OCI-LY3 (cell line): Measurements from ENCODE around the gene SETD9.

Experiments used
- H2AFZ ChIP-seq: fragments of 200-600, 300-600 bp; shearing (Covaris generic); 2 replicates; pipeline ENCODE4 v1.6.0; 2014; ENCODE audit warnings: antibody characterized with exemption, low read depth, low read length
- H3K27ac ChIP-seq: fragments of 200-600, 300-600 bp; sonication (generic); 2 replicates; pipeline ENCODE4 v1.5.1; 2014; ENCODE audit warnings: mild to moderate bottlenecking, low read length, moderate library complexity, mixed read lengths
- H3K27me3 ChIP-seq: fragments of 200-600, 300-600 bp; sonication (generic); 2 replicates; pipeline ENCODE4 v1.6.1; 2014; ENCODE audit warnings: low read depth, low read length, mixed read lengths
- H3K36me3 ChIP-seq: fragments of 200-600, 300-600 bp; sonication (generic); replicated peaks from 2 replicates; pipeline ENCODE3; 2014; ENCODE audit warnings: low read depth, low read length, mixed read lengths
- H3K4me1 ChIP-seq: fragments of 300-600, 200-600 bp; sonication (generic); 2 replicates; pipeline ENCODE4 v1.6.1; 2014; ENCODE audit warnings: low read length, mixed read lengths
- H3K4me2 ChIP-seq: fragments of 200-600, 300-600 bp; sonication (generic); 2 replicates; pipeline ENCODE4 v1.6.1; 2014; ENCODE audit warnings: low read length, mixed read lengths
- H3K4me3 ChIP-seq: fragments of 300-600, 200-600 bp; sonication (generic); 2 replicates; pipeline ENCODE4 v1.5.1; 2014; ENCODE audit warnings: antibody characterized with exemption, mild to moderate bottlenecking, low read length, moderate library complexity
- H3K79me2 ChIP-seq: fragments of 300-600, 200-600 bp; shearing (Covaris generic); 2 replicates; pipeline ENCODE4 v1.6.1; 2014; ENCODE audit warnings: mild to moderate bottlenecking, low read length, mixed read lengths
- H3K9ac ChIP-seq: fragments of 300-600, 200-600 bp; shearing (Covaris generic); 2 replicates; pipeline ENCODE4 v1.6.0; 2014; ENCODE audit warnings: mild to moderate bottlenecking, low read length, moderate library complexity
- H3K9me3 ChIP-seq: fragments of 200-600, 300-600 bp; shearing (Covaris generic); 2 replicates; pipeline ENCODE4 v1.6.1; 2014; ENCODE audit warnings: low read length, mixed read lengths; ENCODE audit not compliant: insufficient read depth
- H4K20me1 ChIP-seq: fragments of 200-600, 300-600 bp; sonication (generic); 2 replicates; pipeline ENCODE4 v1.6.1; 2016; ENCODE audit warnings: low read length, mixed read lengths; ENCODE audit not compliant: insufficient read depth
- EZH2phosphoT487 ChIP-seq: fragments of 200-600 bp; shearing (Covaris generic); IDR thresholded peaks from 2 replicates; pipeline ENCODE4 v1.6.1; 2018; ENCODE audit warnings: antibody characterized with exemption, mixed run types, low read depth
- TF ChIP-seq, protein P1 (sequence below): fragments of 200-600, 300-600 bp; sonication (generic); IDR thresholded peaks from 2 replicates; pipeline ENCODE4 v1.5.1; 2014; ENCODE audit warnings: antibody characterized with exemption, low read length, low read depth

The SETD9 gene, protein sequence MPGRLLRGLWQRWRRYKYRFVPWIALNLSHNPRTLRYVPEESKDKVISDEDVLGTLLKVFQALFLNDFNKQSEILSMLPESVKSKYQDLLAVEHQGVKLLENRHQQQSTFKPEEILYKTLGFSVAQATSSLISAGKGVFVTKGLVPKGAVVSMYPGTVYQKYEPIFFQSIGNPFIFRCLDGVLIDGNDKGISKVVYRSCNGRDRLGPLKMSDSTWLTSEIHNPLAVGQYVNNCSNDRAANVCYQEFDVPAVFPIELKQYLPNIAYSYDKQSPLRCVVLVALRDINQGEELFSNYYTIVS

DNA sequence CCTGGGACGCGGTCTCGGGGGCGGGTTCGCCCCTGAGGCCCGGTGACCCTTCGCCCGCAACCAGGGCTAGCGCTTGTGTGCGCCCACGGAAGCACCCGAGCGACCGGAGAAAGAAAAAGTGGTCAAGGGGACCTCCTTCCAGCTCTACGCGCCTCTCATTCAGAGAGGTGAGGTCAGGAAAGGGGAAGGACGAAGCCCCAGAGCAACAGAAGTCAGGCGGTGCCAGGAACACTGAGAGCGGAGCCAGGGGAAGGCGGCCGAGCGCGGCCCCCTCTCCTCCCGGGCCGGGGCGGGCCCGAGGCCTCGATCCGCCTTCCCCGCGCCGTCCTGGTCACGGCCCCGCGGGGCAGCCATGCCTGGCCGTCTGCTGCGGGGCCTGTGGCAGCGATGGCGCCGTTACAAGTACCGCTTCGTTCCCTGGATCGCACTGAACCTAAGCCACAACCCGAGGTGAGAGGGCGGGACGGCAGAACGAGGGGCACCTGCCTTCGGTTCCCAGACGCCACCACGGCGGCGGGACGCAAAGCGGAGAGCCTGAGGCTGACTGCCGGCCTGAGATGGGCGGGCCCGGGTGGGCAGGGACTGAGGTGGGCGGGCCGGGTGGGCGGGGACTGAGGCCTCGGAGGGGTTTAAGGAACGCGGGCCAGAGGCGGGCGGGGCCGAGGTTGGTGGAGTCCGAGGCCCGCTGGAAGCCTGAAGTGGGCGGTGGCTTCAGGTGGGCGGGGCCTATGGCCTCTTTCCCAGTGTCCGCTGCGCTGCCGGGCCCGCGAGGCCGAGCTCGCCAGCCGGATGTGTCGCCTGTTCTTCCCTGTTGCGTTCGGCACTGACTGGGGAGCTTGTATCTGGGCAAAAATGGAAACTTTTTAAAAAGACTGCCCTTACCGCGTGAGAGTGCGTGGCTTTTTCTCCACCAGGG, at the start of gene SETD9:
TSS of gene SETD9 (plus strand) at position 303 of the 916 bp plus-strand sequence. CDS start at position 353, 50 bp downstream.
- Histone ChIP-seq H3K4me3 (peak within 1 kb of the TSS; percentile 88), H3K9me3 (no peaks in the 10 kb centered on the region), H3K4me2 (peak within 1 kb of the TSS; percentile 93), H3K9ac (peak within 1 kb of the TSS; percentile 84), H3K79me2 (no peaks in the 10 kb centered on the region), H2AFZ (peak within 1 kb of the TSS; percentile 91), H3K27me3 (no peaks in the 10 kb centered on the region), H3K27ac (peak within 1 kb of the TSS; percentile 61), H3K4me1 (peaks cover 13% of the 10 kb centered on the region), H3K36me3 (no peaks in the 10 kb centered on the region), H4K20me1 (no peaks in the 10 kb centered on the region)
- TF ChIP-seq, protein P1, sequence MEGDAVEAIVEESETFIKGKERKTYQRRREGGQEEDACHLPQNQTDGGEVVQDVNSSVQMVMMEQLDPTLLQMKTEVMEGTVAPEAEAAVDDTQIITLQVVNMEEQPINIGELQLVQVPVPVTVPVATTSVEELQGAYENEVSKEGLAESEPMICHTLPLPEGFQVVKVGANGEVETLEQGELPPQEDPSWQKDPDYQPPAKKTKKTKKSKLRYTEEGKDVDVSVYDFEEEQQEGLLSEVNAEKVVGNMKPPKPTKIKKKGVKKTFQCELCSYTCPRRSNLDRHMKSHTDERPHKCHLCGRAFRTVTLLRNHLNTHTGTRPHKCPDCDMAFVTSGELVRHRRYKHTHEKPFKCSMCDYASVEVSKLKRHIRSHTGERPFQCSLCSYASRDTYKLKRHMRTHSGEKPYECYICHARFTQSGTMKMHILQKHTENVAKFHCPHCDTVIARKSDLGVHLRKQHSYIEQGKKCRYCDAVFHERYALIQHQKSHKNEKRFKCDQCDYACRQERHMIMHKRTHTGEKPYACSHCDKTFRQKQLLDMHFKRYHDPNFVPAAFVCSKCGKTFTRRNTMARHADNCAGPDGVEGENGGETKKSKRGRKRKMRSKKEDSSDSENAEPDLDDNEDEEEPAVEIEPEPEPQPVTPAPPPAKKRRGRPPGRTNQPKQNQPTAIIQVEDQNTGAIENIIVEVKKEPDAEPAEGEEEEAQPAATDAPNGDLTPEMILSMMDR: no peak
- no peak for TF ChIP-seq EZH2phosphoT487

DNA sequence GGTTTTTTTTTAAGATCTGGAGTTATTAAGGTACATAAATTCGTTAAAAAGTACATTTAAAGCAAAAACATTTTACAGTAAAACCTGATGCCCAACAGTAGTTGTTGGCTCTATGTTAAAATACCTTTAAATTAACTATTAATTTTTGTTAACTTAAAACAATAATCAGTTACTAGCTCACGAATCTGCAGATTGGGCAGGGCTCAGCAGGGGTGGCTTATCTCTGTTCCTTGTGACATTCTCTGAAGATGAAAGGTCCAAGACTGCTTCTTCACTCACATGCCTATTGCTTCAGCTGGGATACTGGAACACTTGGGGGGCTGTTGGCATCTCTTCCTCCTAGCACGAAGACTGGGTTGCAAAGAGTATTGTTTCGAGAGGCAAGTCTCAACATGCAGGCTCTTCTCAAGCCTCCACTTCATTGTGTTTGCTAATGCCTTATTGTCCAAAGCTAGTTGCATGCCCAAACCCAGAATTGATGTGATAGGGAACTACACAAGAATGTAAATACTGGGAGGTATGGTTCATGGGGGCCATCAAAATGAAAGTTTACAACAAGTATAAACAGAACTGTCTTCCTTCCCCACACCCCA, 47.4 kb upstream of the SETD9 start:
- Histone ChIP-seq H3K4me3 (no peak overlapping the region), H3K4me1 (no peaks in the 10 kb centered on the region), H3K9ac (no peak overlapping the region), H3K27me3 (no peaks in the 10 kb centered on the region), H3K27ac (no peak overlapping the region), H2AFZ (no peak overlapping the region), H3K79me2 (peaks cover 24% of the 10 kb centered on the region), H4K20me1 (peaks cover 20% of the 10 kb centered on the region), H3K36me3 (peaks cover 61% of the 10 kb centered on the region), H3K4me2 (no peak overlapping the region), H3K9me3 (no peaks in the 10 kb centered on the region)
- no peak for TF ChIP-seq EZH2phosphoT487
- TF ChIP-seq, protein P1: no peak

DNA sequence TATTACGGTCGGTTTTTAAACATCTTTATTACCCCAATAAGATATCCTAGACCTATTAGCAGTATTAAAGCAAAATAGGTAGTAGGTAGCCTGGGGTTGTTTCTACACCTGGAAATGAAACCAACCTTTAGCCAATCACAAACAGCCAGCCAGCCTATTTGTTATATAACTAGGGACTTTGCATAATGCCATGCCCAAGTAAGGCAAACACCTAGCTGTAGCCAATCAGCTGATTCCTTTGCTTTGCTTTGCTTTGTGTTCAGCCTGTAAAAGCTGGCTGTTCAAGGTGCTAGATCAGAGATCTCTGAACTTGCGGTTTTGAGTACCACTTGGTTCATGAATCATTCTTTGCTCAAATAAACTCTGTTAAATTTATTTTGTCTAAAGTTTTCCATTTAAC, 46.5 kb upstream of the SETD9 start:
- no peaks in the 10 kb centered on the region for H3K9me3 ChIP-seq
- H4K20me1 ChIP-seq: peaks cover 19% of the 10 kb centered on the region
- H3K27ac ChIP-seq: no peak overlapping the region
- H3K79me2 ChIP-seq: peaks cover 15% of the 10 kb centered on the region
- H3K27me3 ChIP-seq: no peaks in the 10 kb centered on the region
- TF ChIP-seq, protein P1: no peak
- TF ChIP-seq EZH2phosphoT487: no peak
- H3K4me3 ChIP-seq: no peak overlapping the region
- H3K9ac ChIP-seq: no peak overlapping the region
- peaks cover 67% of the 10 kb centered on the region for H3K36me3 ChIP-seq
- no peak overlapping the region for H2AFZ ChIP-seq
- H3K4me2 ChIP-seq: no peak overlapping the region
- no peaks in the 10 kb centered on the region for H3K4me1 ChIP-seq

DNA sequence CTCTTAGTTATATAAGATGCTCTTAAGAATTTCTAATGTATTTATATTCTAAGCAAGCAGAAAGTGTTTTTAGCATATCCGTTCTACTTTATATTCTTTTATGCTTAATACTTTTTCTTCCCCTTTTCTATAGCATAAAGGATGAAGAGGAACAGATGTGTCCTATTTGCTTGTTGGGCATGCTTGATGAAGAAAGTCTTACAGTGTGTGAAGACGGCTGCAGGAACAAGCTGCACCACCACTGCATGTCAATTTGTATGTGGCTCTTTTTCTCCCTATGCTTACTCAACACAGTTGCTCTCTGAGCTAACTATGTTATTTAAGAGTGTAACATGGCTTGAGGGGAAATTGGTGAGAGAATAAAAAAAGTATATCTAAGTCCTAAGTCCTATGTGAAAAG, 37.6 kb upstream of the SETD9 start:
- Histone ChIP-seq H3K4me1 (peaks cover 13% of the 10 kb centered on the region), H3K4me3 (no peak overlapping the region), H3K4me2 (no peak overlapping the region), H3K9me3 (no peaks in the 10 kb centered on the region), H3K27me3 (no peaks in the 10 kb centered on the region), H3K79me2 (0 out of 2 replicates have a peak, but pooled peaks cover 3% of the 10 kb centered on the region), H4K20me1 (peaks cover 6% of the 10 kb centered on the region; the same call in 1 of the 2 replicates), H3K27ac (no peak overlapping the region), H2AFZ (no peak overlapping the region), H3K36me3 (peaks cover 55% of the 10 kb centered on the region), H3K9ac (no peak overlapping the region)
- TF ChIP-seq EZH2phosphoT487: no peak
- TF ChIP-seq, protein P1: no peak
